GM18505 (cell line): ENCODE measurements around the gene EPHA2.

Source experiments
- ATAC-seq: cut with Tn5 transposase; IDR thresholded peaks from one replicate; pipeline ENCODE4 v1.9.1; 2021; ENCODE audit not compliant: unreplicated experiment
- POLR2A ChIP-seq: IDR thresholded peaks from 4 replicates; pipeline ENCODE4 v1.6.1; 2011; ENCODE audit warnings: borderline replicate concordance; ENCODE audit not compliant: insufficient read depth, insufficient read length; ENCODE audit errors: extremely low read depth

EPHA2 gene

GRCh38 chr1:16146279-16147155 lies 9.4 kb downstream of the EPHA2 start:
- no peak for ATAC-seq
- no peak for TF ChIP-seq POLR2A

- ATAC-seq: no peak
- TF ChIP-seq POLR2A: no peak
These were observed 10.1 kb downstream of the EPHA2 start for GRCh38 chr1:16145662-16146278.

- no peak for TF ChIP-seq POLR2A
- ATAC-seq: no peak
These were observed 10.7 kb downstream of the EPHA2 start for GRCh38 chr1:16145030-16145661.

GRCh38 chr1:16144325-16145029 lies 11.4 kb downstream of the EPHA2 start:
- ATAC-seq: no peak
- TF ChIP-seq POLR2A: no peak

GRCh38 chr1:16143566-16144324 lies 12.1 kb downstream of the EPHA2 start:
- ATAC-seq: no peak
- TF ChIP-seq POLR2A: no peak

- no peak for TF ChIP-seq POLR2A
- ATAC-seq: no peak
These were observed 12.8 kb downstream of the EPHA2 start for GRCh38 chr1:16143005-16143565.

GRCh38 chr1:16142383-16142995 lies 13.4 kb downstream of the EPHA2 start:
- TF ChIP-seq POLR2A: no peak
- ATAC-seq: no peak

- no peak for ATAC-seq
- TF ChIP-seq POLR2A: no peak
These were observed 14.1 kb downstream of the EPHA2 start for GRCh38 chr1:16141573-16142336.

GRCh38 chr1:16140068-16140596 lies 15.7 kb downstream of the EPHA2 start:
- no peak for TF ChIP-seq POLR2A
- ATAC-seq: no peak

GRCh38 chr1:16139473-16139962 lies 16.4 kb downstream of the EPHA2 start:
- no peak for ATAC-seq
- TF ChIP-seq POLR2A: no peak

- ATAC-seq: no peak
- TF ChIP-seq POLR2A: no peak
These were observed 17.1 kb downstream of the EPHA2 start for GRCh38 chr1:16138772-16139221.

GRCh38 chr1:16137890-16138467 lies 17.9 kb downstream of the EPHA2 start:
- ATAC-seq: no peak
- TF ChIP-seq POLR2A: no peak
